Cardiac fibroblast (primary cell): ENCODE results near the gene ENTPD2.
"Not testable (repeated sequence)": the region's sequence is repeated elsewhere in the genome, so short reads cannot be mapped to it uniquely, and the experiment has no call there.

Experiments used
- DNase-seq, 2 donors: peaks; one replicate each; pipeline versions ENCODE4 v3.0.0 to v3.0.0-alpha.2; 2010; ENCODE audit warnings: low read depth in 2 of 2
- H3K4me3 ChIP-seq, 2 donors: replicated peaks in 1 of 2; 1 replicate in 1 of 2; 2 replicates in 1 of 2; pipeline ENCODE4 v1.5.1; 2011; ENCODE audit warnings: low read depth in 2 of 2, low read length in 2 of 2, mild to moderate bottlenecking in 2 of 2, moderate library complexity in 1 of 2
- CTCF ChIP-seq: IDR thresholded peaks from one replicate; pipeline ENCODE4 v1.5.1; 2011; ENCODE audit warnings: low read depth, mild to moderate bottlenecking, low read length, inconsistent platforms

The ENTPD2 gene

GRCh38 chr9:137037035-137037434, 16.8 kb downstream of the ENTPD2 start:
- no peak for DNase-seq
- TF ChIP-seq CTCF = no peak
- no peak overlapping the region for H3K4me3 ChIP-seq

DNA sequence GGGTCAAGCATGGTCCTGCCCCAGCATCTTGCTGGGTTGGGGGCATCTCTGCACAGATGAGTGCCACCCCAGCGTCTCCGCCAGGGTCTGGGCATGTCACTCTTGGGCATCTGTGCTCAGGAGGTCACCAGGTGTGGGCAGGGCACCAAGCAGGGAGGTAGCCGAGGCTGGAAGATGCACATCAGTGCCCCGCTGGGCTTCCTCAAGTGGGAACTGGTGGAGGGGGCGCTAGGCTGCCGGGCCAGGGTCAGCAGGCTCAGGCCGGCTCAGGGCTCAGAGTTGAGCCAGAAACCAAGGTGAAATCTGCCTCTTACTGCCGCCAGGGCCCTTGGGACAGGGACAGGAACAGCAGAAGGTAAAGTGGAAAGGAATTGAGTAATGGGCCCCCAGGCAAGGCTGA, 17.9 kb downstream of the ENTPD2 start:
- H3K4me3 ChIP-seq = no peak overlapping the region
- no peak for TF ChIP-seq CTCF
- DNase-seq = no peak

DNA sequence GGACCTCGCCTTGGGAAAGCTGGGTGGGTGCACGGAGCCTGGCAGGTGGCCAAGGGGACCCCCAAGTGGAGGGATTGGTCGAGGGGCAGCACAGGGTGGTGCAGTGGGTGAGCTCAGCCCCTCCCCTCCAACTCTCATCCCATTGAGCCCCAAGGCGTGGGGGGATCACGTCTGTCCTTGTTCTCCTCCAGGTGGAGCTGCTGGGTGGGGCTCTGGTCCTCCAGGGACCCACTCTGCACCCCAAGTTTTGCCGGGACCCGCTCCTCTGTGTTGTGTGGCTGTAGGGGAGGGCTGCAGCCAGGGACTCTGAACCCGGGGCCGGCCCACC, 18.4 kb downstream of the ENTPD2 start:
- DNase-seq = no peak
- TF ChIP-seq CTCF = no peak
- no peak overlapping the region for H3K4me3 ChIP-seq

- peak; percentile 96 for TF ChIP-seq CTCF
- DNase-seq = peak; percentile 85 to 88
- no peak overlapping the region for H3K4me3 ChIP-seq
These were observed 19.0 kb downstream of the ENTPD2 start for GRCh38 chr9:137034709-137035506.

GRCh38 chr9:137034039-137034708, 19.7 kb downstream of the ENTPD2 start:
- TF ChIP-seq CTCF = no peak
- no peak for DNase-seq
- no peak overlapping the region for H3K4me3 ChIP-seq

DNA sequence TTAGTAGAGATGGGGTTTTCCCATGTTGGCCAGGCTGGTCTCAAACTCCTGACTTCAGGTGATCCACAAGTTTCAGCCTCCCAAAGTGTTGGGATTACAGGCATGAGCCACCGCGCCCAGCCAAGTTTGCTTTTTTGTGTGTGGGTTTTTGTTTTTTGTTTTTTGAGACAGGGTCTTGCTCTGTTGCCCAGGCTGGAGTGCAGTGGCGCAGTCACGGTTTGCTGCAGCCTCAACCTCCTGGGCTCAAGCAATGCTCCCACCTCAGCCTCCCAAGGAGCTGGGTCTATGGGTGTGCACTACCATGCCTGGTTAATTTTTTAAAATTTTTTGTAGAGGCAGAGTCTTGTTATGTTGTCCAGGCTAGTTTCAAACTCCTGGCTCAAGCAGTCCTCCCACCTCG, 20.4 kb downstream of the ENTPD2 start:
- DNase-seq, H3K4me3 ChIP-seq: not testable (repeated sequence)

DNA sequence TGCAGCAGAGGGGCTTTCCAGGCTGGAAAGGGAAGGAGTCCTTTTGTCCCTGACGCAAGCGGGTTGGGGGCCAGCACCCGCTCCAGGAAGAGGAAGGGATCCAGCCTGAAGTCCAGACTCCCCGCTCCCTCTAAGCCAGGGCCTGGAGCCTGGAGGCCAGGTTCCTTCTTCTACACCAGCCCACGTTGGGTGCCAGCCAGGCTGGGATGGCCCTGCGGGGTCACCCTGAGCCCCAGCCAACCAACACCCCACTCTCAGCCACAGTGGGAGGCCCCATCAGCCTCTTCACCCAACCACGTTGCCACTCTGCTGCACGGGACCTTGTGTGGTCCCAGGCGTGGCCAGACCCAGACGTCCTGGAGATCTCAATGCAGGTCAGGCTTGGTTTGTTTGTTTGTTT, 21.0 kb downstream of the ENTPD2 start:
- TF ChIP-seq CTCF = no peak
- H3K4me3 ChIP-seq = no peak overlapping the region
- no peak for DNase-seq
